Esophagus muscularis mucosa (tissue), 4 donors: ENCODE results near the gene OTOF. TPM values are rescaled to one million over a fixed set of nuclear protein-coding genes. Genes with fewer than 3 reads are reported as not detected.

Source experiments
- DNase-seq: peaks from one replicate; pipeline ENCODE4 v3.0.0-alpha.2; 2017; ENCODE audit errors: extremely low spot score
- H3K27ac ChIP-seq, 4 donors: fragments of 200-600 bp; sonication (generic); replicated peaks in 1 of 4; 1 replicate in 3 of 4; 2 replicates in 1 of 4; pipeline ENCODE4 v1.5.1; 2016 to 2019; ENCODE audit warnings: mild to moderate bottlenecking in 1 of 4
- H3K27me3 ChIP-seq, 4 donors: fragments of 200-600 bp; sonication (generic); one replicate each; pipeline versions ENCODE4 v1.5.1 to v1.6.0; 2016 to 2019
- H3K36me3 ChIP-seq, 4 donors: fragments of 200-600 bp; sonication (generic); one replicate each; pipeline ENCODE4 v1.5.1; 2016 to 2019
- H3K4me1 ChIP-seq, 4 donors: fragments of 200-600 bp; sonication (generic); one replicate each; pipeline ENCODE4 v1.5.1; 2016 to 2019
- H3K4me3 ChIP-seq, 4 donors: fragments of 200-600 bp; sonication (generic); 1 replicate in 2 of 4; 2 replicates in 2 of 4; pipeline ENCODE4 v1.5.1; 2016 to 2019; ENCODE audit warnings: mild to moderate bottlenecking in 4 of 4, moderate library complexity in 1 of 4
- H3K9me3 ChIP-seq, 4 donors: fragments of 200-600 bp; sonication (generic); 1 replicate in 3 of 4; 2 replicates in 1 of 4; pipeline ENCODE4 v1.5.1; 2016 to 2019
- CTCF ChIP-seq, 3 experiments: fragments of 200-600 bp in 2 of 3; fragments of 450-650 bp in 1 of 3; sonication (generic) in 2 of 3; IDR thresholded peaks; one replicate each; pipeline ENCODE4 v1.5.1; 2017 to 2019; ENCODE audit warnings: antibody characterized with exemption in 3 of 3, mild to moderate bottlenecking in 2 of 3, moderate library complexity in 1 of 3
- EP300 ChIP-seq: sonication (generic); formaldehyde crosslinking; IDR thresholded peaks from one replicate; pipeline ENCODE4 v1.6.1; 2017; ENCODE audit warnings: antibody characterized with exemption
- POLR2A ChIP-seq: fragments of 450-650 bp; IDR thresholded peaks from one replicate; pipeline ENCODE4 v1.6.1; 2017; ENCODE audit warnings: antibody characterized with exemption, moderate library complexity, mild to moderate bottlenecking, low read depth
- POLR2AphosphoS5 ChIP-seq, 2 donors: sonication (generic); formaldehyde crosslinking; IDR thresholded peaks; one replicate each; pipeline ENCODE4 v1.6.1; 2017; ENCODE audit warnings: antibody characterized with exemption in 2 of 2
- WGBS: methylation state at CpG from one replicate; pipeline ENCODE4 v1.1.5; 2018; 5-methylcytosine and 5-hydroxymethylcytosine counted together
- intact Hi-C: fragments of 100-400 bp; cut with DNase I; formaldehyde crosslinking; loops from one replicate; pipeline ENCODE4 v1.15.1; 2023
- total RNA-seq, 4 donors: library from RNA; depleted of rRNA; stranded (reverse); fragments of >200 nt; gene quantifications; one replicate each; pipeline versions ENCODE4 v1.1.0 to v1.2.1, GENCODE V29; 2016

Gene OTOF
- total RNA-seq, 4 donors from 2014 or later, result 0.13 to 1.5 (median 0.38) TPM

- H3K4me1 ChIP-seq, result no peaks in the 10 kb centered on the region
- intact Hi-C loops, result no loop called here
- no peaks in the 10 kb centered on the region for H3K27me3 ChIP-seq
- H3K9me3 ChIP-seq, result no peaks in the 10 kb centered on the region
- H3K4me3 ChIP-seq, result no peak overlapping the region
- TF ChIP-seq POLR2AphosphoS5 (IDR thresholded peaks at IDR 0.05), result no peak
- no peak for TF ChIP-seq EP300
- no peak for TF ChIP-seq POLR2A
- TF ChIP-seq CTCF (IDR thresholded peaks at IDR 0.05), result no peak
- no peak for DNase-seq
- WGBS, result 80% methylated on average over 6 of the region's 8 CpGs
- no peaks in the 10 kb centered on the region for H3K36me3 ChIP-seq
- no peak overlapping the region for H3K27ac ChIP-seq
These were observed 39.4 kb downstream of the OTOF start for GRCh38 chr2:26438526-26438925.

- H3K27me3 ChIP-seq, result no peaks in the 10 kb centered on the region
- no peak overlapping the region for H3K27ac ChIP-seq
- intact Hi-C loops, result no loop called here
- WGBS, result 92% methylated on average over 2 of the region's 2 CpGs
- H3K9me3 ChIP-seq, result no peaks in the 10 kb centered on the region
- H3K36me3 ChIP-seq, result no peaks in the 10 kb centered on the region
- H3K4me3 ChIP-seq, result no peak overlapping the region
- no peaks in the 10 kb centered on the region for H3K4me1 ChIP-seq
- no peak for DNase-seq
- no peak for TF ChIP-seq POLR2AphosphoS5 (IDR thresholded peaks at IDR 0.05)
- no peak for TF ChIP-seq EP300
- no peak for TF ChIP-seq POLR2A
- no peak for TF ChIP-seq CTCF (IDR thresholded peaks at IDR 0.05)
These were observed 42.8 kb downstream of the OTOF start for GRCh38 chr2:26435106-26435505.

GRCh38 chr2:26432859-26433258 is 45.1 kb downstream of the OTOF start:
- peak overlapping the region in 1 of 4 donors; percentile 44 for H3K27ac ChIP-seq

GRCh38 chr2:26432363-26432762 is 45.6 kb downstream of the OTOF start:
- DNase-seq, result no peak
- Histone ChIP-seq H3K36me3 (no peaks in the 10 kb centered on the region), H3K9me3 (no peaks in the 10 kb centered on the region), H3K27me3 (no peaks in the 10 kb centered on the region), H3K4me3 (no peak overlapping the region), H3K4me1 (no peaks in the 10 kb centered on the region), H3K27ac (peak overlapping the region in 1 of 4 donors; percentile 44)
- no peak for TF ChIP-seq EP300
- no peak for TF ChIP-seq CTCF (IDR thresholded peaks at IDR 0.05)
- TF ChIP-seq POLR2AphosphoS5 (IDR thresholded peaks at IDR 0.05), result no peak
- no peak for TF ChIP-seq POLR2A
- intact Hi-C loops, result no loop called here

More at GRCh38 chr2:26432859-26433258, 45.1 kb downstream of the OTOF start:
- no peak overlapping the region for H3K4me3 ChIP-seq
- no peaks in the 10 kb centered on the region for H3K4me1 ChIP-seq
- TF ChIP-seq POLR2AphosphoS5 (IDR thresholded peaks at IDR 0.05) (no peak), POLR2A (no peak), CTCF (IDR thresholded peaks at IDR 0.05) (no peak), EP300 (no peak)
- intact Hi-C loops, result no loop called here
- 78% methylated on average over 2 of the region's 2 CpGs for WGBS
- no peaks in the 10 kb centered on the region for H3K27me3 ChIP-seq
- no peaks in the 10 kb centered on the region for H3K36me3 ChIP-seq
- no peak for DNase-seq
- H3K9me3 ChIP-seq, result no peaks in the 10 kb centered on the region

GRCh38 chr2:26430826-26431225 is 47.1 kb downstream of the OTOF start:
- no peak for TF ChIP-seq POLR2AphosphoS5 (IDR thresholded peaks at IDR 0.05)
- TF ChIP-seq EP300, result no peak
- Histone ChIP-seq H3K9me3 (no peaks in the 10 kb centered on the region), H3K4me3 (no peak overlapping the region), H3K4me1 (no peaks in the 10 kb centered on the region), H3K36me3 (no peaks in the 10 kb centered on the region), H3K27me3 (no peaks in the 10 kb centered on the region), H3K27ac (no peak overlapping the region)
- intact Hi-C loops, result no loop called here
- DNase-seq, result no peak
- WGBS, result 95% methylated on average over 7 of the region's 7 CpGs
